Glutamatergic neuron (in vitro differentiated cells): ENCODE results near the gene SVIL. TPM values are rescaled to one million over a fixed set of nuclear protein-coding genes. Genes with fewer than 3 reads are reported as not detected.
A peak's percentile ranks its signal among the peaks of the same experiment; 100 is the strongest.

Experiments used
- DNase-seq: peaks from one replicate; pipeline ENCODE4 v3.0.0; 2022
- H3K27ac Mint-ChIP-seq: one replicate; pipeline ENCODE4 v1.8.0; 2020; ENCODE audit warnings: mild to moderate bottlenecking, mixed read lengths, inconsistent platforms; ENCODE audit not compliant: unreplicated experiment
- H3K27me3 Mint-ChIP-seq: one replicate; pipeline ENCODE4 v1.8.0; 2020; ENCODE audit warnings: mild to moderate bottlenecking, moderate library complexity, mixed read lengths, inconsistent platforms; ENCODE audit not compliant: unreplicated experiment
- H3K36me3 Mint-ChIP-seq: one replicate; pipeline ENCODE4 v1.8.0; 2020; ENCODE audit warnings: mild to moderate bottlenecking, mixed read lengths, inconsistent platforms; ENCODE audit not compliant: unreplicated experiment
- H3K4me1 Mint-ChIP-seq: one replicate; pipeline ENCODE4 v1.8.0; 2020; ENCODE audit warnings: mild to moderate bottlenecking, low read depth, mixed read lengths, inconsistent platforms; ENCODE audit not compliant: unreplicated experiment
- H3K4me3 Mint-ChIP-seq: one replicate; pipeline ENCODE4 v1.8.0; 2020; ENCODE audit warnings: mild to moderate bottlenecking, mixed read lengths, inconsistent platforms; ENCODE audit not compliant: unreplicated experiment
- H3K9me3 Mint-ChIP-seq: one replicate; pipeline ENCODE4 v1.8.0; 2020; ENCODE audit warnings: mild to moderate bottlenecking, moderate library complexity, mixed read lengths, inconsistent platforms; ENCODE audit not compliant: unreplicated experiment
- total RNA-seq: library from RNA; stranded (reverse); fragmentation: NEBNext Ultra II Directional; extraction: Animal tissue kit (Norgen Biotek cat#: 25700); gene quantifications from one replicate; pipeline ENCODE4 v1.2.1, GENCODE V29; 2021; ENCODE audit not compliant: unreplicated experiment
- TF ChIP-seq, protein P1 (sequence below): fragments of 200-600 bp; sonication (generic); IDR thresholded peaks from one replicate; pipeline ENCODE4 v1.5.0; 2021; ENCODE audit not compliant: partially characterized antibody, unreplicated experiment

Gene SVIL
- total RNA-seq, 1 donor from 2014 or later: 117 TPM

- Mint-ChIP-seq H3K4me1 (peaks cover 1% of the 10 kb centered on the region), H3K27ac (no peak overlapping the region), H3K36me3 (peaks cover 4% of the 10 kb centered on the region), H3K27me3 (peaks cover 1% of the 10 kb centered on the region), H3K4me3 (no peak overlapping the region), H3K9me3 (peaks cover 2% of the 10 kb centered on the region)
- TF ChIP-seq, protein P1, sequence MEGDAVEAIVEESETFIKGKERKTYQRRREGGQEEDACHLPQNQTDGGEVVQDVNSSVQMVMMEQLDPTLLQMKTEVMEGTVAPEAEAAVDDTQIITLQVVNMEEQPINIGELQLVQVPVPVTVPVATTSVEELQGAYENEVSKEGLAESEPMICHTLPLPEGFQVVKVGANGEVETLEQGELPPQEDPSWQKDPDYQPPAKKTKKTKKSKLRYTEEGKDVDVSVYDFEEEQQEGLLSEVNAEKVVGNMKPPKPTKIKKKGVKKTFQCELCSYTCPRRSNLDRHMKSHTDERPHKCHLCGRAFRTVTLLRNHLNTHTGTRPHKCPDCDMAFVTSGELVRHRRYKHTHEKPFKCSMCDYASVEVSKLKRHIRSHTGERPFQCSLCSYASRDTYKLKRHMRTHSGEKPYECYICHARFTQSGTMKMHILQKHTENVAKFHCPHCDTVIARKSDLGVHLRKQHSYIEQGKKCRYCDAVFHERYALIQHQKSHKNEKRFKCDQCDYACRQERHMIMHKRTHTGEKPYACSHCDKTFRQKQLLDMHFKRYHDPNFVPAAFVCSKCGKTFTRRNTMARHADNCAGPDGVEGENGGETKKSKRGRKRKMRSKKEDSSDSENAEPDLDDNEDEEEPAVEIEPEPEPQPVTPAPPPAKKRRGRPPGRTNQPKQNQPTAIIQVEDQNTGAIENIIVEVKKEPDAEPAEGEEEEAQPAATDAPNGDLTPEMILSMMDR: no peak
- no peak for DNase-seq
Observed at GRCh38 chr10:29502351-29502750, 132.4 kb downstream of the SVIL start.

GRCh38 chr10:29501692-29502091 is 133.1 kb downstream of the SVIL start:
- no peak overlapping the region for H3K4me3 Mint-ChIP-seq
- peaks cover 4% of the 10 kb centered on the region for H3K36me3 Mint-ChIP-seq
- peaks cover 4% of the 10 kb centered on the region for H3K4me1 Mint-ChIP-seq
- DNase-seq: no peak
- peaks cover 2% of the 10 kb centered on the region for H3K9me3 Mint-ChIP-seq
- TF ChIP-seq, protein P1: no peak
- peaks cover 3% of the 10 kb centered on the region for H3K27me3 Mint-ChIP-seq
- H3K27ac Mint-ChIP-seq: no peak overlapping the region

DNA sequence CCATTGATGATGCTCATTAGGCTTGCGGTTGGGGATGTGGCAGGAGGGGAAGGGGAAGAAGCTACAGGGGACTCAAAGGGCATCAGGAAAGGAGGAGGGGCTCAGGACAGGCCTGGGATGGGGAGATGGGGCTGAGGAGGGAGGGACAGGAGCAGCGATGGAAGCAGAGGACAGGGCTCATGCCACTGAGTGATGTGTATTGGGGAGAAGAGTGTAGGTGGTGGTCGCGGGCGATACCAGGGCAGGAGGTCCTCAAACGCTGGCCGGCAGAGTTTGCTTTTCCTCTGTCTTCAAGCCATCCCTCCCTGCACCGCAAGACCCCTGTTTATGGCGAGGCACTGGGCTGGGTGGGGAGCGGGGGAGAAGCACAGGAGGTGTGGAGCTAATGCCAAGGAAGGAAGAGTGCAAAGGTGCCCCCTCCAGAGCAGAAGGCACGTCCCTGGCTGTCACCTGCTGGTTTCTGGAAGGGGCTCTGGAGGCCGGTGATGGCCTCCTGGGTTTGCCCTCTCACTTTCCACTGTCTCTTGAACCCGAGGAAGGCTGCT is 134.7 kb downstream of the SVIL start:
- DNase-seq: no peak
- H3K36me3 Mint-ChIP-seq: peaks cover 4% of the 10 kb centered on the region
- H3K27ac Mint-ChIP-seq: no peak overlapping the region
- TF ChIP-seq, protein P1: no peak
- H3K9me3 Mint-ChIP-seq: peaks cover 2% of the 10 kb centered on the region
- H3K4me3 Mint-ChIP-seq: no peak overlapping the region
- peaks cover 2% of the 10 kb centered on the region for H3K27me3 Mint-ChIP-seq
- peaks cover 17% of the 10 kb centered on the region for H3K4me1 Mint-ChIP-seq

- peak; percentile 97 for DNase-seq
- H3K9me3 Mint-ChIP-seq: peaks cover 6% of the 10 kb centered on the region
- H3K4me1 Mint-ChIP-seq: peaks cover 29% of the 10 kb centered on the region
- H3K4me3 Mint-ChIP-seq: no peak overlapping the region
- H3K36me3 Mint-ChIP-seq: peaks cover 4% of the 10 kb centered on the region
- no peak overlapping the region for H3K27ac Mint-ChIP-seq
- TF ChIP-seq, protein P1: peak; percentile 91
- H3K27me3 Mint-ChIP-seq: peaks cover 2% of the 10 kb centered on the region
Observed at GRCh38 chr10:29496341-29497162, 138.2 kb downstream of the SVIL start.

DNA sequence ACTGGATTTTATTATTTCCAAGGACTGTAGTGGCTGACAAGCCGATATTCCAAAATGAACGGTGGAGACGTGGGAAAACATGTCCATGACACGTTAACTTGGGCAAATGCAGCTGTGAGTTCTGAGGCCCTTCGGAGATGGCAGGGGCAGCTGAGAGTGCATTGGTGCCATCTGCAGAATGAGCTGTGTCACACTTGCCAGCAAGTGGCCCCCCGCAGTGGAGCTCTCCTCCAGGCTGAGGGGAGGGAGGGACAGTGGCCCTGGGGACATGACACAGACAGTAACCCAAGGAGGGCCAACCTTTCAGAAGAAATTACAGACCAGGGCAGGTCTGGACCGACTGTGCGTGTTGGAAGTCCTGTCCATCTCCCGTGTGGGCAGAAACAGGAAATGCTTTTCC is 139.4 kb downstream of the SVIL start:
- DNase-seq: no peak
- Mint-ChIP-seq H3K4me3 (peak overlapping the region; percentile 16), H3K4me1 (peaks cover 33% of the 10 kb centered on the region), H3K27me3 (peaks cover 5% of the 10 kb centered on the region), H3K36me3 (peaks cover 4% of the 10 kb centered on the region), H3K9me3 (peaks cover 9% of the 10 kb centered on the region), H3K27ac (peak overlapping the region; percentile 33)
- TF ChIP-seq, protein P1: no peak
